ENCODE results near the gene PRXL2B. TPM values are rescaled to one million over a fixed set of nuclear protein-coding genes. Genes with fewer than 3 reads are reported as not detected.
"Not testable (repeated sequence)": the region's sequence is repeated elsewhere in the genome, so short reads cannot be mapped to it uniquely, and the experiment has no call there.

Gene PRXL2B
- total RNA-seq, 1 donor from 2014 or later: 29.9 TPM

- DNase-seq (ENCODE audit: low read depth, low spot score): no peak
Measured at GRCh38 chr1:2611621-2612437, 25.3 kb downstream of the PRXL2B start.

- DNase-seq (ENCODE audit: low read depth, low spot score): no peak
Measured at GRCh38 chr1:2612591-2613365, 26.2 kb downstream of the PRXL2B start.

- no peak for DNase-seq (ENCODE audit: low read depth, low spot score)
Measured at GRCh38 chr1:2614145-2614544, 27.6 kb downstream of the PRXL2B start.

- DNase-seq (ENCODE audit: low read depth, low spot score): no peak
Measured at GRCh38 chr1:2617971-2618470, 31.4 kb downstream of the PRXL2B start.

GRCh38 chr1:2623571-2624337, 37.2 kb downstream of the PRXL2B start:
- DNase-seq (ENCODE audit: low read depth, low spot score): no peak

GRCh38 chr1:2624735-2625300, 38.2 kb downstream of the PRXL2B start:
- DNase-seq (ENCODE audit: low read depth, low spot score): no peak

- no peak for DNase-seq (ENCODE audit: low read depth, low spot score)
Measured at GRCh38 chr1:2625311-2625710, 38.7 kb downstream of the PRXL2B start.

- DNase-seq (ENCODE audit: low read depth, low spot score): not testable (repeated sequence)
Measured at GRCh38 chr1:2625748-2626147, 39.2 kb downstream of the PRXL2B start.

- no peak for DNase-seq (ENCODE audit: low read depth, low spot score)
Measured at GRCh38 chr1:2627746-2628145, 41.2 kb downstream of the PRXL2B start.

- no peak for DNase-seq (ENCODE audit: low read depth, low spot score)
Measured at GRCh38 chr1:2628191-2628932, 41.8 kb downstream of the PRXL2B start.

- DNase-seq (ENCODE audit: low read depth, low spot score): no peak
Measured at GRCh38 chr1:2628933-2629626, 42.5 kb downstream of the PRXL2B start.

- DNase-seq (ENCODE audit: low read depth, low spot score): no peak
Measured at GRCh38 chr1:2629627-2630497, 43.3 kb downstream of the PRXL2B start.

GRCh38 chr1:2630498-2631135, 44.0 kb downstream of the PRXL2B start:
- no peak for DNase-seq (ENCODE audit: low read depth, low spot score)

- DNase-seq (ENCODE audit: low read depth, low spot score): no peak
Measured at GRCh38 chr1:2631136-2632050, 44.8 kb downstream of the PRXL2B start.

GRCh38 chr1:2632051-2632430, 45.5 kb downstream of the PRXL2B start:
- DNase-seq (ENCODE audit: low read depth, low spot score): no peak

GRCh38 chr1:2632561-2633361, 46.2 kb downstream of the PRXL2B start, which contains the start of gene MMEL1:
Gene MMEL1, minus strand, starts transcription at chr1:2633016. Its CDS starts 3,532 bp downstream, at chr1:2629484.
- DNase-seq (ENCODE audit: low read depth, low spot score): no peak
